GM12892 (cell line): ENCODE measurements around the gene CSF1.
A peak's percentile ranks its signal among the peaks of the same experiment; 100 is the strongest.

Experiments
- DNase-seq: peaks from one replicate; pipeline ENCODE4 v3.0.0; 2011; ENCODE audit not compliant: insufficient read length
- FAIRE-seq: peaks from 2 replicates; lab custom pipeline; 2011; peaks lifted over from hg19 to GRCh38; lab: Jason Lieb, UNC
- POLR2A ChIP-seq: IDR thresholded peaks from 2 replicates; pipeline ENCODE4 v1.6.1; 2011; ENCODE audit warnings: low read depth, low read length, control low read depth
- POLR2AphosphoS5 ChIP-seq: IDR thresholded peaks from 2 replicates; pipeline ENCODE4 v1.6.1; 2011; ENCODE audit warnings: low read depth, low read length, control low read depth
- TAF1 ChIP-seq: IDR thresholded peaks from 2 replicates; pipeline ENCODE4 v1.6.1; 2011; ENCODE audit warnings: low read depth, mild to moderate bottlenecking, control low read depth, low read length, borderline replicate concordance

CSF1 gene

GRCh38 chr1:109906160-109906838, 4.3 kb upstream of the CSF1 start:
- peak; percentile 79 for FAIRE-seq
- peak; percentile 70 for DNase-seq

GRCh38 chr1:109906839-109907180, 3.8 kb upstream of the CSF1 start:
- TF ChIP-seq TAF1, result no peak
- no peak for TF ChIP-seq POLR2A
- TF ChIP-seq POLR2AphosphoS5, result no peak
- DNase-seq, result no peak
- no peak for FAIRE-seq

More at GRCh38 chr1:109906160-109906838, 4.3 kb upstream of the CSF1 start:
- TF ChIP-seq POLR2AphosphoS5, result peak; percentile 22; the same call in 1 of the 2 replicates
- peak; percentile 55; the same call in 1 of the 2 replicates for TF ChIP-seq POLR2A
- TF ChIP-seq TAF1, result no peak

- TF ChIP-seq POLR2A, result no peak
- TF ChIP-seq POLR2AphosphoS5, result no peak
- TF ChIP-seq TAF1, result no peak
- no peak for DNase-seq
- no peak for FAIRE-seq
Observed at GRCh38 chr1:109907190-109907774, 3.4 kb upstream of the CSF1 start.

- FAIRE-seq (no peak), DNase-seq (no peak)
- TF ChIP-seq TAF1 (no peak), POLR2AphosphoS5 (no peak), POLR2A (no peak)
Observed at GRCh38 chr1:109908836-109909235, 1.8 kb upstream of the CSF1 start.

- FAIRE-seq (no peak), DNase-seq (no peak)
- no peak for TF ChIP-seq POLR2AphosphoS5
- no peak for TF ChIP-seq POLR2A
- no peak for TF ChIP-seq TAF1
Observed at GRCh38 chr1:109909561-109909960, 1.1 kb upstream of the CSF1 start.

GRCh38 chr1:109910963-109911798, 532 bp downstream of the CSF1 start:
- TF ChIP-seq POLR2A (no peak), POLR2AphosphoS5 (no peak), TAF1 (no peak)
- no peak for FAIRE-seq

GRCh38 chr1:109912214-109912861, 1.7 kb downstream of the CSF1 start:
- DNase-seq (no peak), FAIRE-seq (no peak)
- no peak for TF ChIP-seq POLR2AphosphoS5
- no peak for TF ChIP-seq POLR2A
- TF ChIP-seq TAF1, result no peak

More at GRCh38 chr1:109910963-109911798, 532 bp downstream of the CSF1 start:
- DNase-seq, result peak; percentile 56

- no peak for FAIRE-seq
- no peak for DNase-seq
- TF ChIP-seq POLR2A (no peak), TAF1 (no peak), POLR2AphosphoS5 (no peak)
Observed at GRCh38 chr1:109912873-109913272, 2.2 kb downstream of the CSF1 start.

GRCh38 chr1:109913360-109913879, 2.8 kb downstream of the CSF1 start:
- DNase-seq (no peak), FAIRE-seq (no peak)
- TF ChIP-seq POLR2A (0 out of 2 replicates have a peak, but pooled peaks have one; percentile 15), POLR2AphosphoS5 (no peak)

GRCh38 chr1:109914587-109915240, 4.1 kb downstream of the CSF1 start:
- FAIRE-seq (no peak), DNase-seq (no peak)
- TF ChIP-seq POLR2A, result no peak
